Right lobe of liver (tissue), 4 donors: ENCODE measurements around the gene SNF8.

Experiments
- CTCF ChIP-seq, 4 donors: fragments of 200-600 bp in 3 of 4; fragments of 450-650 bp in 1 of 4; IDR thresholded peaks; one replicate each; pipeline versions ENCODE4 v1.5.1 to v1.8.0; 2016 to 2022; ENCODE audit warnings: antibody characterized with exemption in 4 of 4, mild to moderate bottlenecking in 2 of 4
- POLR2A ChIP-seq: fragments of 450-650 bp; IDR thresholded peaks from one replicate; pipeline ENCODE4 v1.6.1; 2017; ENCODE audit warnings: antibody characterized with exemption, mild to moderate bottlenecking
- donor health status: DM: no; HTN: no; CAD: no.
- donor health status: DM: no; HTN: no; CAD: no.
- donor health status: DM: no; HTN: yes; CAD: no.

- TF ChIP-seq CTCF (IDR thresholded peaks at IDR 0.05): no peak
- TF ChIP-seq POLR2A: no peak
Observed at GRCh38 chr17:48909783-48910182, 34.9 kb downstream of the SNF8 start.
